Measurements from ENCODE around the gene TBL3. TPM values are rescaled to one million over a fixed set of nuclear protein-coding genes. Genes with fewer than 3 reads are reported as not detected.

Gene TBL3
- polyA plus RNA-seq, 1 donor from 2014 or later = 21.4 TPM

- Histone ChIP-seq H3K27ac (ENCODE audit: low read length) (peak within 1 kb of the TSS; percentile 80), H3F3A (ENCODE audit: insufficient read depth, low read length, poor library complexity, severe bottlenecking) (no peaks in the 10 kb centered on the region), H3K36me3 (ENCODE audit: insufficient read depth, low read length) (no peaks in the 10 kb centered on the region), H3K27me3 (ENCODE audit: insufficient read depth, low read depth, low read length) (no peaks in the 10 kb centered on the region), H3K9ac (ENCODE audit: low read length) (peak within 1 kb of the TSS; percentile 89), H4K20me1 (ENCODE audit: insufficient read depth) (no peaks in the 10 kb centered on the region), H3K9me3 (ENCODE audit: low read length) (no peaks in the 10 kb centered on the region), H3K79me2 (replicated peaks; ENCODE audit: insufficient read depth, low read length) (peaks cover 12% of the 10 kb centered on the region), H3K4me2 (ENCODE audit: low read length) (peak within 1 kb of the TSS; percentile 80), H2AFZ (ENCODE audit: low read depth, low read length) (no peak within 1 kb of the TSS), H3K9me2 (ENCODE audit: insufficient read depth, low read length) (no peaks in the 10 kb centered on the region), H3K4me3 (ENCODE audit: low read length) (peak within 1 kb of the TSS; percentile 88)
- TF ChIP-seq RAD21 (conservative IDR thresholded peaks at IDR 0.05) = no peak
These were observed 5.4 kb upstream of the TBL3 start, which contains the start of gene RNF151 for GRCh38 chr16:1966460-1966859. RNF151 (plus strand) TSS chr16:1966856; CDS start chr16:1966882, 26 bp downstream.

DNA sequence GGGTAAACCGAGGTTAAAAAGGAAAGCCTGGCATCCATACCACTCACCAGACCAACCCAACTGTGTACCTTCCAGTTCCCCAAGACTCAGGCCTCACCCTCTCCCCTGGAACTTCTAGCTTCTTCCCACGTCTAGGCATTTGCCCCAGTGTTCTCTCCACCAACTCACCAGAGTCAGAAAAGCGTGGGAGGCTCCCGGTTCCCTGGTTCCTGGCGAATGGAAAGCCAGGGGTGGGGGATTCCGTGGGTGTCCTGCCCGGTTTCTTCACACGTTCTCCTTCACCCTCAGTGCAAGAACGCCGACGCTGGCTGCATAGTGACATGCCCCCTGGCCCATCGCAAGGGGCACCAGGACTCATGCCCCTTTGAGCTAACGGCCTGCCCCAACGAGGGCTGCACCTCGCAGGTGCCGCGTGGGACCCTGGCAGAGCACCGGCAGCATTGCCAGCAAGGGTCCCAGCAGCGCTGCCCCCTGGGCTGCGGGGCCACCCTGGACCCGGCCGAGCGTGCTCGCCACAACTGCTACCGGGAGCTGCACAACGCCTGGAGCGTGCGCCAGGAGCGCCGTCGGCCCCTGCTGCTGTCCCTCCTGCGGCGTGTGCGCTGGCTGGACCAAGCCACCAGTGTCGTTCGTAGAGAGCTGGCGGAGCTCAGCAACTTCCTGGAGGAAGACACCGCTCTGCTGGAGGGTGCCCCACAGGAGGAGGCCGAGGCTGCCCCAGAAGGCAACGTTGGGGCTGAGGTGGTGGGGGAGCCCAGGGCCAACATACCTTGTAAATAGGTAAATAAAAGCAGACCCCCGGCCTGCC, 3.5 kb upstream of the TBL3 start:
- no peaks in the 10 kb centered on the region for H3F3A ChIP-seq (ENCODE audit: insufficient read depth, low read length, poor library complexity, severe bottlenecking)
- H2AFZ ChIP-seq (ENCODE audit: low read depth, low read length) = no peak overlapping the region
- peaks cover 16% of the 10 kb centered on the region for H3K79me2 ChIP-seq (replicated peaks; ENCODE audit: insufficient read depth, low read length)
- no peaks in the 10 kb centered on the region for H3K9me2 ChIP-seq (ENCODE audit: insufficient read depth, low read length)
- no peaks in the 10 kb centered on the region for H3K27me3 ChIP-seq (ENCODE audit: insufficient read depth, low read depth, low read length)
- H4K20me1 ChIP-seq (ENCODE audit: insufficient read depth) = no peaks in the 10 kb centered on the region
- H3K36me3 ChIP-seq (ENCODE audit: insufficient read depth, low read length) = no peaks in the 10 kb centered on the region
- TF ChIP-seq REST (IDR thresholded peaks at IDR 0.05; ENCODE audit: borderline replicate concordance) (no peak), RAD21 (conservative IDR thresholded peaks at IDR 0.05) (no peak), SMC3 (conservative IDR thresholded peaks at IDR 0.05; ENCODE audit: poor library complexity) (no peak), EP300 (conservative IDR thresholded peaks at IDR 0.05; ENCODE audit: poor library complexity, severe bottlenecking) (no peak), POLR2AphosphoS5 (IDR thresholded peaks at IDR 0.05) (no peak), MXI1 (conservative IDR thresholded peaks at IDR 0.05; ENCODE audit: poor library complexity, severe bottlenecking) (no peak), TAF1 (IDR thresholded peaks at IDR 0.05; ENCODE audit: low read depth) (no peak), EZH2 (IDR thresholded peaks at IDR 0.05; ENCODE audit: borderline replicate concordance, insufficient read depth, low read length, poor library complexity, severe bottlenecking) (no peak)
- TF ChIP-seq, protein P1, sequence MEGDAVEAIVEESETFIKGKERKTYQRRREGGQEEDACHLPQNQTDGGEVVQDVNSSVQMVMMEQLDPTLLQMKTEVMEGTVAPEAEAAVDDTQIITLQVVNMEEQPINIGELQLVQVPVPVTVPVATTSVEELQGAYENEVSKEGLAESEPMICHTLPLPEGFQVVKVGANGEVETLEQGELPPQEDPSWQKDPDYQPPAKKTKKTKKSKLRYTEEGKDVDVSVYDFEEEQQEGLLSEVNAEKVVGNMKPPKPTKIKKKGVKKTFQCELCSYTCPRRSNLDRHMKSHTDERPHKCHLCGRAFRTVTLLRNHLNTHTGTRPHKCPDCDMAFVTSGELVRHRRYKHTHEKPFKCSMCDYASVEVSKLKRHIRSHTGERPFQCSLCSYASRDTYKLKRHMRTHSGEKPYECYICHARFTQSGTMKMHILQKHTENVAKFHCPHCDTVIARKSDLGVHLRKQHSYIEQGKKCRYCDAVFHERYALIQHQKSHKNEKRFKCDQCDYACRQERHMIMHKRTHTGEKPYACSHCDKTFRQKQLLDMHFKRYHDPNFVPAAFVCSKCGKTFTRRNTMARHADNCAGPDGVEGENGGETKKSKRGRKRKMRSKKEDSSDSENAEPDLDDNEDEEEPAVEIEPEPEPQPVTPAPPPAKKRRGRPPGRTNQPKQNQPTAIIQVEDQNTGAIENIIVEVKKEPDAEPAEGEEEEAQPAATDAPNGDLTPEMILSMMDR (IDR thresholded peaks at IDR 0.05; ENCODE audit: poor library complexity, severe bottlenecking) = no peak
- no peak overlapping the region for H3K9ac ChIP-seq (ENCODE audit: low read length)
- no peaks in the 10 kb centered on the region for H3K9me3 ChIP-seq (ENCODE audit: low read length)
- no peak overlapping the region for H3K4me2 ChIP-seq (ENCODE audit: low read length)
- no peak overlapping the region for H3K27ac ChIP-seq (ENCODE audit: low read length)
- no peak overlapping the region for H3K4me3 ChIP-seq (ENCODE audit: low read length)

Data from neural cell (in vitro differentiated cells).